Mononuclear cell (primary cell): ENCODE data around the gene SMIM21. TPM values are rescaled to one million over a fixed set of nuclear protein-coding genes. Genes with fewer than 3 reads are reported as not detected.

ENCODE experiments used
- H3K27me3 ChIP-seq: 2 replicates; pipeline ENCODE4 v1.6.0; 2011; ENCODE audit warnings: low read length, control low read depth; ENCODE audit not compliant: insufficient read depth
- H3K4me1 ChIP-seq: 2 replicates; pipeline ENCODE4 v1.5.1; 2011; ENCODE audit warnings: mild to moderate bottlenecking, low read length, control low read depth; ENCODE audit not compliant: insufficient read depth
- H3K4me3 ChIP-seq: 2 replicates; pipeline ENCODE4 v1.5.1; 2011; ENCODE audit warnings: mild to moderate bottlenecking, low read length, moderate library complexity
- H3K9me3 ChIP-seq: 2 replicates; pipeline ENCODE4 v1.5.1; 2011; ENCODE audit warnings: low read depth, mild to moderate bottlenecking, control low read depth, low read length
- total RNA-seq: library from RNA; depleted of rRNA; stranded (reverse); fragments of >200 nt; gene quantifications from one replicate; pipeline ENCODE4 v1.2.3, GENCODE V29; 2012

Gene SMIM21
- total RNA-seq, 1 donor = not detected

DNA sequence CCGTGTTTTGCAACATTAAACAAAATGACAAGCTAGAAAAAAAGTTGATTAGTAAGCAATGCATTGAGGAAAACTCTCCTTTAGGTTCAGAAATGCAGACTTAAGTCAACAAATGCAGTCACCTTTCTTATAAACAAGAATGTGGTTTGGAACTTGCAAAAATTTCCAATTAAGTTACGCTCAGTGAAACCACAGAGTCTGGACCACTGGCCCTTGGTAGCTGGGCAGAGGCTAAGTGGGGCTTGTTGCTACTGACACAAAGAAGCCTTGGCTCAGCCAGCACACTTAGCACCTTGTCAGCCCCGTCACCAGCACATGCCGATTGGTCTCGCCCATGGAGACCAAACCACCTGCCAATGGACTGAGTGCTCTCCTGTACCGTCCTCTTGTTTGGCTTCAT lies 53.0 kb downstream of the SMIM21 start:
- Histone ChIP-seq H3K27me3 (no peaks in the 10 kb centered on the region), H3K4me3 (no peak overlapping the region), H3K9me3 (no peaks in the 10 kb centered on the region), H3K4me1 (no peaks in the 10 kb centered on the region)

DNA sequence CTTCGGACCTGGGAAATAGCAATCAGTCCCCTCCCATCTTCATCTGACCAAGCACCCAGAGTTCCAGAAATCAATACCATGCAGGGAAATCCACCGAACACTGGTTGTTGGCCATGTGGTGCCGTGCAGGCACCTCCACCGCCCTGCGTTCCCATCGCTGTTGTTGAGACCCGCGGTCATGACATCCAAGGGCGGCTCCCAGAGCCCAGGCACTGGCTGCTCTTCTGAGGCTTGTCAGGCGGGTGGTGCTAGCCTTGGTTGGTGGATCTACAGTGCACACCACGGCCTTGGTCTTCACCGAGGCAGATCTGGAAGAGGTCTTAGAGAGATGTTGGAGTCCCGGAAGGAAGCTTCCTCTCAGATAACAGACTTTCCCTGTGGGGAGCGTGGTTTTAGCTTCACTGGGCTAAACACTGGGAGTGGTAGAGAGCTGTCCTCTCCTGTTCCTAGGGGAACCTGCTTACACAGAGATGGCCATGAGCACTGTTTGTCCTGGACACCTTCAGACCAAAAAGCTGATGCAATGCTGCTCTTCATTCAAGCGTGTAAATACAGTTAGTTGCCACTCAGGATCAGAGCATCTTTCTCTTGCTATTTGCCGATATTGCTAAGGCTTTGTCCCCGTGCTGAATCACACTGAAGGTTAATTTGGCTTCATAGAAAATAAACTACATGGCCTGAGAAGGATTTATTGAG lies 58.3 kb downstream of the SMIM21 start:
- H3K4me1 ChIP-seq = no peaks in the 10 kb centered on the region
- no peaks in the 10 kb centered on the region for H3K27me3 ChIP-seq
- H3K9me3 ChIP-seq = no peaks in the 10 kb centered on the region
- H3K4me3 ChIP-seq = no peak overlapping the region

DNA sequence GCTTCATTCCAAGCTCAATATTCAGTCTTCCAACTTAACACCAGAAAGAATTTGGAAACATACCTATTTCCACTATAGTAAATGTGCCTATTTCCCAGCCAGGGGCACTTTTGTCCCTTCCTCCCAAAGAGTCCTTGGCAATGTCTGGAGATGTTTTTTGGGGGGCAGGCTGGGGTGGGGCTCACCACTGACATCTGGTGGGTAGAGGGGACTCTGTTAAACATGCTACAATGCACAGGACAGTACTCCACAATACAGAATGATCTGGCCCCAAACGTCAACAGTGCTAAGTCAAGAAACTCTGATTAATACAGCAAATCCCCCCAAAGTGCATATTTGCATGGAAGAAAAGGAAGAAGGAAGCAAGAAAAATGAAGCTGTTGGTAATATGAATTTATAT lies 61.7 kb downstream of the SMIM21 start:
- Histone ChIP-seq H3K4me3 (no peak overlapping the region), H3K27me3 (no peaks in the 10 kb centered on the region)

DNA sequence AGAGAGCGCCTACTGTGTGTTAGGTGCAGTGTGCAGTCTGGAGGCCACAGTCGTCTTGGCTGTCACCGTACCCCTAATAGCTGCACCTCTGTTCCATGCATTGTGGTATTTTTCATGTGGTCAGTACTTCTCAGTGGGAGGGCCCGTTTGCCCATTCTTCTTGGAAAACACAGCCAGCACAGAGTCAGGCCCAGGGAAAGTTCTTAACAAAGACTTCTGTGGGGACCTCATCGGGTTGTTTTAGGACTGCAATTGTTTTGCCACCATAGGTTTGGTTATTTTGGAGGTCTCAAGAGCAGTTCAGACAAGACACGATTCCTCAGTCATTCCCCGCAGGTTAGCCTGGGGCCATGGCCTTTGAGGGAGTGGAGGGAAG lies 62.3 kb downstream of the SMIM21 start:
- Histone ChIP-seq H3K27me3 (no peaks in the 10 kb centered on the region), H3K4me3 (no peak overlapping the region), H3K4me1 (no peaks in the 10 kb centered on the region), H3K9me3 (no peaks in the 10 kb centered on the region)

More for the DNA sequence above, 61.7 kb downstream of the SMIM21 start:
- no peaks in the 10 kb centered on the region for H3K9me3 ChIP-seq
- no peaks in the 10 kb centered on the region for H3K4me1 ChIP-seq

DNA sequence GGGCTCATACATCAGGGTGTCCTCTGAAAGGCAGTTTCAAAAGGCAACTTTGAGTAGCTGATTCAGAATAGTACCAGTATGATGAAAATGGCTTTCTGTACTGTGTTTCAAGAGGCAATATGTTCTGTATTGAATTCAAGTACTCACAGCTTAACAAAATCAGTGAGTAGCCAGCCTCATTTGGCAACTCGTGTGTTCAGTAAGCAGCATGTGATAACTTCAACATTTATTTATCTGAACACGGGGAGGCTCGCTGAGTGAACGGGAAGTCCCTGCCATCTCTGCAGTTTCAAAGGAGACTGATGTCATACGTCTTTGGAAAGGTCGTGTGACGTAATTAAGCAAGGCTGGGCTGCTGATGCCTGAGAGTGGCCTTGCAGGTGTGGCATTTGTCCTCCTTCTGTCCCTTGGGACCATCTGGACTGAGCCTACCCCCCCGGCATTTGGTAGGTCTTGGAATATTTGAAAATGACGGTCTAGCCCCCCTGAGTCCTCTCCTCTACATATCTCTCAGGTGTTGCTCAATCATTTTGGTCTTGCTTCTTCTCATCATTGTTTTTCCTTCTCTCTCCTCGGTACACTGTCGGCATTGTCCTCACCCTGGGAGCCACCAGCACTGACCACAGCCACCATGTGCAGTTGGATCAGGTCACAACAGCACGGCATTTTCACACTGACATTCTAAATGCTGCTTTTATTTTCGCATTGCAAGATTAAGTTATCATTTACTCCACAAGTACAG lies 62.8 kb downstream of the SMIM21 start:
- Histone ChIP-seq H3K27me3 (no peaks in the 10 kb centered on the region), H3K9me3 (no peaks in the 10 kb centered on the region), H3K4me3 (no peak overlapping the region), H3K4me1 (no peaks in the 10 kb centered on the region)

DNA sequence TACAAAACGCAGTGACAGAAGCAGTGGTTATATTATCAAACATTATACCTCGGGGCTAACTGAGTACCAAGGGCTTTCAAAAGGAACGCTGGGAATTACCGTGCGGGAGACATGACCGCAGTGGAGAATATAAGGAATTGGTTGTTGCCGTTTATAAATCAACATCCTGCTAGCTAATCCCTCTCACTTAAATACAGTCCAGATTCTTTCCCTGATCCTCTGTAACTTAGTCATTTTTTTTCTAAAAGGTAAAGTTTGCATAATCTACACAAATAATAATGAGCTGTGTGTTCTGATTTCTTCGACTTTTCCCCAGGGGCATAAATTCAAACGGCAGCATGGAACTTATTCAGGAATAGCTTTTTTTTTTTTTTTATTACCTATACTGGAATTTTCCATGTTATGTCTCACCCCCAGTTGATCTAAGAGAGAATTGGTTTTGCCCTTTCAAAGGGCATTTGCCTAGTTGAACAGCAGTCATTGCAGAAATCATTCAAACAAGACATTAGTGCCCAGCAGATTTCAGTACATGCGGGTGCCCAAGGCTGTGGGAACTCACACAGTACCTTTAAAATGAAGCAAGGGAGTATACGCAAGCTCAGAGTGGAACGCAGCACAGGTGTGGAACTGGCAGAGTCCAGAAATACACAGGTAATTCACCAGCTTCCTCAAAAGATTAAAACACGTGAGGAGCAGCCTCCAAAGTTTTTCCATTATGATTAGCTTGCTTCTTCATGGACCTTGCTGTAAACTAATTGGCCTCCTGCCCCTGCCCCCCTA lies 63.9 kb downstream of the SMIM21 start:
- no peaks in the 10 kb centered on the region for H3K27me3 ChIP-seq
- H3K9me3 ChIP-seq = no peaks in the 10 kb centered on the region
- no peaks in the 10 kb centered on the region for H3K4me1 ChIP-seq
- H3K4me3 ChIP-seq = no peak overlapping the region

DNA sequence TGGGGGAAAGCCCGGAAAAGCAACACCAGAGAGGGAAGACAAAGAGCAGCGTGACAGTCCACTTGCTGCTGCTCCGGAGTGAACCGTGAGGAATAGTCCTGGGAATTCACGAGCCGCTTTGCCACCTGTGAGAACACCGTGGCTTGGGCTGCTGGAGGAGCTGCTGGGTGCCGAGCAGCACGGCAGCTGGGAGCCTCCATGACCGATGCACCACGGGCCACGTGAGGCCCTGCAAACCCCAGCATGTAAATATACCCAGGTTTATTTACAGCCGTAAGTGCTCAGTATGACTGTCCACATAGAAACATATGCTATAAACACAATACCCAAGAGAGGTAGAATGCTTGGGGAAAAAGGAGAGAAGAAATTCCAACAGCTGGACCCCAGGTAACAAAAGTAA lies 65.1 kb downstream of the SMIM21 start:
- no peak overlapping the region for H3K4me3 ChIP-seq
- H3K4me1 ChIP-seq = no peaks in the 10 kb centered on the region
- no peaks in the 10 kb centered on the region for H3K27me3 ChIP-seq
- no peaks in the 10 kb centered on the region for H3K9me3 ChIP-seq

DNA sequence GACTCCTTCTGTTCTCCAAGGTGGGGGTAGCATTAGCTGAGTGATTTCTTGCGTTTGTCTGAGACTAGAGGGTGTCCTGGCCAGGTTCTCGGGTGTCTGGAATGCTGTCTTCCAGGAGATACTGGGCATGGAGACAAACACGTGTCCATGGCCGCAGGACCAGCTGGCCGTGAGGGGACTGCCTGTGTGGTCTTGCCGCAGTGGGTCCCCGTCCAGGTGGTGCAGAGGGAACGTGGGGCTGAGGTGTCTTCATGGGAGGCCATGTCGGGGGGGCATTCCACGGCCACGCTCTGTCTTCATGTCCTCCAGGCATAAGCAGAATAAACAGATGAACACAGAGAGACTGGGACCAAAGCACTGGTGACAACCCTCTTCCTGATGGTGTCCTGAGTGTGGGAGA lies 66.6 kb downstream of the SMIM21 start:
- Histone ChIP-seq H3K4me3 (no peak overlapping the region), H3K27me3 (no peaks in the 10 kb centered on the region), H3K9me3 (no peaks in the 10 kb centered on the region), H3K4me1 (no peaks in the 10 kb centered on the region)

DNA sequence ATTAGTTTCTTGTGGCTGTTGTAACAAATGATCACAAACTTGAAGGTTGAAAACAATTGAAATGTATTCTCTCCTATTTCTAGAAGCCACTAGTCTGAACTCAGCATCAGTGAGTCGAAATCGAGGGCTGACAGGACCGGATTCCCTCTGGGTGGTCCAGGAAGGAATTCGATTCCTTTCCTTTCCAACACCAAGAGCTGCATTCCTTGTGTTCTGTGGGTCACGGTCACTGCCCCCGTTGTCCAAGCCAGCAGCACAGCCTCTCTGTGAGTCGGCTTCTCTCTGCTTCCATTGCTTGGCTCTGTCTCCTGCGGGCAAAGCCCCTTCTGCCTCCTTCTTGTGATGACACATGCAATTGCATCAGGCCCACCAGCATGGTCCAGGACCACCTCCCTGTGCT lies 67.3 kb downstream of the SMIM21 start:
- H3K9me3 ChIP-seq = no peaks in the 10 kb centered on the region
- H3K4me3 ChIP-seq = no peak overlapping the region
- no peaks in the 10 kb centered on the region for H3K27me3 ChIP-seq
- H3K4me1 ChIP-seq = no peaks in the 10 kb centered on the region

Other genes starting within 250 kb of the SMIM21 start
- gene PTGR3, start 218.6 kb downstream of the SMIM21 start, total RNA-seq = 9.4 TPM
- 13.1 TPM for gene TSHZ1, start 216.9 kb downstream of the SMIM21 start, total RNA-seq